ENCODE measurements around the gene NFKB1. TPM values are rescaled to one million over a fixed set of nuclear protein-coding genes. Genes with fewer than 3 reads are reported as not detected.
"Not testable (repeated sequence)": the region's sequence is repeated elsewhere in the genome, so short reads cannot be mapped to it uniquely, and the experiment has no call there.

NFKB1 gene
- total RNA-seq, 1 donor from 2014 or later = 38.5 TPM

- intact Hi-C loops (cut with DNase I) = no loop called here
- Histone ChIP-seq H3K36me3 (no peaks in the 10 kb centered on the region), H3K4me1 (peaks cover 23% of the 10 kb centered on the region), H3K27ac (no peak overlapping the region), H3K27me3 (no peaks in the 10 kb centered on the region), H3K4me3 (no peak overlapping the region), H3K9me3 (no peaks in the 10 kb centered on the region)
- no peak for DNase-seq (ENCODE audit: extremely low spot score in 2 of 2)
- TF ChIP-seq CTCF (IDR thresholded peaks at IDR 0.05) (no peak), POLR2A (IDR thresholded peaks at IDR 0.05) (no peak), POLR2AphosphoS5 (IDR thresholded peaks at IDR 0.05; ENCODE audit: insufficient read depth in 1 of 2, low read depth in 1 of 2) (no peak)
Observed at GRCh38 chr4:102565696-102566095, 64.5 kb downstream of the NFKB1 start.

DNA sequence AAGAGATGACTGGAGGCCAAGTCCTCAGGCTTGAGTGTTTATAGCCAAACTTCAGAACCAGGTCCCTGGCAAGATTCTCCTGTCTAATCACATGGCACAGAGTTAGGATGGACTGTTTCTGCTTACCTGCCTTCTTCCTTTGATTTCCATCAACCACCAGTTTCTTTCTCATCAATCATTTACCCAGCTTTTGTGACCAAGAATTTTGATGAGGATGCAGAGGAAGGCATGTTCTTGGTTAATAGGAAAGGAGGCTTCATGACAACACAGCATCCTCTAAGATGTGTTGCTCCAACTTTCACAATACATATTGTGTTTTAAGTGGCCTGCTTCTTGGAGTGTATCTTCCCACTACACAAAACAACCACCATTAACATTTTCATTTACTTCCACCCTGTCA is 65.3 kb downstream of the NFKB1 start:
- no peak overlapping the region for H3K27ac ChIP-seq
- H3K4me1 ChIP-seq = peaks cover 19% of the 10 kb centered on the region
- no peak for DNase-seq (ENCODE audit: extremely low spot score in 2 of 2)
- no peaks in the 10 kb centered on the region for H3K9me3 ChIP-seq
- H3K36me3 ChIP-seq = no peaks in the 10 kb centered on the region
- no peak for TF ChIP-seq POLR2A (IDR thresholded peaks at IDR 0.05)
- no peak for TF ChIP-seq POLR2AphosphoS5 (IDR thresholded peaks at IDR 0.05; ENCODE audit: insufficient read depth in 1 of 2, low read depth in 1 of 2)
- no peak for TF ChIP-seq CTCF (IDR thresholded peaks at IDR 0.05)
- intact Hi-C loops (cut with DNase I) = no loop called here
- H3K4me3 ChIP-seq = no peak overlapping the region
- no peaks in the 10 kb centered on the region for H3K27me3 ChIP-seq

- no peaks in the 10 kb centered on the region for H3K9me3 ChIP-seq
- no peak overlapping the region for H3K27ac ChIP-seq
- intact Hi-C loops (cut with DNase I) = no loop called here
- no peak for DNase-seq (ENCODE audit: extremely low spot score in 2 of 2)
- no peaks in the 10 kb centered on the region for H3K27me3 ChIP-seq
- peaks cover 13% of the 10 kb centered on the region for H3K4me1 ChIP-seq
- no peak overlapping the region for H3K4me3 ChIP-seq
- no peaks in the 10 kb centered on the region for H3K36me3 ChIP-seq
- no peak for TF ChIP-seq POLR2A (IDR thresholded peaks at IDR 0.05)
- no peak for TF ChIP-seq CTCF (IDR thresholded peaks at IDR 0.05)
- TF ChIP-seq POLR2AphosphoS5 (IDR thresholded peaks at IDR 0.05; ENCODE audit: insufficient read depth in 1 of 2, low read depth in 1 of 2) = no peak
Observed at GRCh38 chr4:102567427-102567826, 66.3 kb downstream of the NFKB1 start.

DNA sequence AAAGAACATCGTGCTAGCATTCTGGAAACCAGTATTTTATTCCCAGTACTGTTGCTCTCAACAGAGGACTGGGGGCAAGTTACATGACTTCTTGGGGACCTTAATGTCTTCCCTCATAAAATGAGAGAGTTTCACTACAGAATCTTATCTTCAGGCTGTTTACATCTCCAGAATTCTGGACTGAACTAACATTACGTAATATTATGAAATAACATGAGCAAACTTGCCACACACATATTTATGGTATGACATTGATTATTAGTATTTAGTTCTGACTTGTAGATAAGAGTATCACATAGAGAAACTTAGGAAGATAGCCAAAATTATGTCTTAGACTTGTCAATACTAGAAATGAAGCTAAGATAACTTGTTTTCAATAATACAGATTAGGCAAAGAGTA is 68.0 kb downstream of the NFKB1 start:
- no peak for TF ChIP-seq POLR2A (IDR thresholded peaks at IDR 0.05)
- no peak for TF ChIP-seq POLR2AphosphoS5 (IDR thresholded peaks at IDR 0.05; ENCODE audit: insufficient read depth in 1 of 2, low read depth in 1 of 2)
- no peak for TF ChIP-seq CTCF (IDR thresholded peaks at IDR 0.05)
- Histone ChIP-seq H3K9me3 (no peaks in the 10 kb centered on the region), H3K36me3 (no peaks in the 10 kb centered on the region), H3K27me3 (no peaks in the 10 kb centered on the region), H3K27ac (no peak overlapping the region), H3K4me1 (peaks cover 13% of the 10 kb centered on the region), H3K4me3 (no peak overlapping the region)
- DNase-seq (ENCODE audit: extremely low spot score in 2 of 2) = no peak
- intact Hi-C loops (cut with DNase I) = no loop called here

- H3K36me3 ChIP-seq; DNase-seq (ENCODE audit: extremely low spot score in 2 of 2); H3K9me3 ChIP-seq; H3K4me3 ChIP-seq; H3K27me3 ChIP-seq; H3K27ac ChIP-seq; intact Hi-C loops (cut with DNase I): not testable (repeated sequence)
- H3K4me1 ChIP-seq = peaks cover 16% of the 10 kb centered on the region
Observed at GRCh38 chr4:102570211-102570610, 69.1 kb downstream of the NFKB1 start.

- Histone ChIP-seq H3K27ac (no peak overlapping the region), H3K27me3 (no peaks in the 10 kb centered on the region), H3K36me3 (no peaks in the 10 kb centered on the region), H3K9me3 (no peaks in the 10 kb centered on the region), H3K4me1 (peaks cover 18% of the 10 kb centered on the region), H3K4me3 (no peak overlapping the region)
- no peak for TF ChIP-seq POLR2A (IDR thresholded peaks at IDR 0.05)
- TF ChIP-seq POLR2AphosphoS5 (IDR thresholded peaks at IDR 0.05; ENCODE audit: insufficient read depth in 1 of 2, low read depth in 1 of 2) = no peak
- no peak for TF ChIP-seq CTCF (IDR thresholded peaks at IDR 0.05)
- intact Hi-C loops (cut with DNase I) = no loop called here
- DNase-seq (ENCODE audit: extremely low spot score in 2 of 2) = no peak
Observed at GRCh38 chr4:102572452-102572851, 71.3 kb downstream of the NFKB1 start.
